ENCODE measurements around the gene IP6K3.

Gene IP6K3

DNA sequence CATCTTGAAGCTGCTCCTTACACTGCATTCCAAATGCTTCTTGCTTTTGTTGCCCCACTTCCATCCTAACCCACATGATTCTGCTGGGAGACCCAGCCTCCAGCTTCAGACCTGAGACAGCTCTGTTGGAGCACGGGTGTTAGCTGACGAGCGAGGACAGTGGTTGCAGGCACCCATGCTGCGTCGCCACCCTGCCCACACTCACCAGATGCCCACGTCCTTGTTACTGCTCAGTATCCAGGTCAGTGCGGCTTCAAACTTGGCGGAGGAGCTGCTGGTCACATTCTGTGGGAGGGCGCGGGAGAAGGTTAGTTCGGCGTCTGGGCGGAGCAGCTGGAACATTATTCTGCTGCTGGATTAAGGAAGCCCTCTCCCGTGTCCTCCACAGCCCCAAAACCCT lies 33.2 kb upstream of the IP6K3 start:
- no peak overlapping the region for H3K4me3 ChIP-seq (ENCODE audit: low read length)
- peaks cover 97% of the 10 kb centered on the region for H3K36me3 ChIP-seq (ENCODE audit: control insufficient read depth, low read length)
- H3K27me3 ChIP-seq (ENCODE audit: control insufficient read depth, low read length): no peaks in the 10 kb centered on the region
- no peak overlapping the region for H3K27ac ChIP-seq (ENCODE audit: low read depth, low read length)
- no peak for TF ChIP-seq EZH2phosphoT487 (IDR thresholded peaks at IDR 0.05; ENCODE audit: borderline replicate concordance, low read length)
- TF ChIP-seq, protein P1, sequence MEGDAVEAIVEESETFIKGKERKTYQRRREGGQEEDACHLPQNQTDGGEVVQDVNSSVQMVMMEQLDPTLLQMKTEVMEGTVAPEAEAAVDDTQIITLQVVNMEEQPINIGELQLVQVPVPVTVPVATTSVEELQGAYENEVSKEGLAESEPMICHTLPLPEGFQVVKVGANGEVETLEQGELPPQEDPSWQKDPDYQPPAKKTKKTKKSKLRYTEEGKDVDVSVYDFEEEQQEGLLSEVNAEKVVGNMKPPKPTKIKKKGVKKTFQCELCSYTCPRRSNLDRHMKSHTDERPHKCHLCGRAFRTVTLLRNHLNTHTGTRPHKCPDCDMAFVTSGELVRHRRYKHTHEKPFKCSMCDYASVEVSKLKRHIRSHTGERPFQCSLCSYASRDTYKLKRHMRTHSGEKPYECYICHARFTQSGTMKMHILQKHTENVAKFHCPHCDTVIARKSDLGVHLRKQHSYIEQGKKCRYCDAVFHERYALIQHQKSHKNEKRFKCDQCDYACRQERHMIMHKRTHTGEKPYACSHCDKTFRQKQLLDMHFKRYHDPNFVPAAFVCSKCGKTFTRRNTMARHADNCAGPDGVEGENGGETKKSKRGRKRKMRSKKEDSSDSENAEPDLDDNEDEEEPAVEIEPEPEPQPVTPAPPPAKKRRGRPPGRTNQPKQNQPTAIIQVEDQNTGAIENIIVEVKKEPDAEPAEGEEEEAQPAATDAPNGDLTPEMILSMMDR (IDR thresholded peaks at IDR 0.05; ENCODE audit: low read depth, low read length, poor library complexity, severe bottlenecking): no peak
- no peaks in the 10 kb centered on the region; the same call in 1 of the 2 replicates for H4K20me1 ChIP-seq (ENCODE audit: control insufficient read depth, insufficient read depth, low read depth, low read length)
- no peaks in the 10 kb centered on the region for H3F3A ChIP-seq (ENCODE audit: control insufficient read depth, insufficient read depth)
- no peaks in the 10 kb centered on the region for H3K9me2 ChIP-seq (replicated peaks; ENCODE audit: control insufficient read depth, low read length)
- peaks cover 4% of the 10 kb centered on the region for H3K79me2 ChIP-seq (ENCODE audit: control insufficient read depth, low read length)
- no peaks in the 10 kb centered on the region for H3K4me1 ChIP-seq (ENCODE audit: control insufficient read depth, low read length)
- H3K4me2 ChIP-seq (ENCODE audit: low read length): no peak overlapping the region
- no peaks in the 10 kb centered on the region for H3K9me3 ChIP-seq (ENCODE audit: control insufficient read depth, insufficient read depth, low read length)

DNA sequence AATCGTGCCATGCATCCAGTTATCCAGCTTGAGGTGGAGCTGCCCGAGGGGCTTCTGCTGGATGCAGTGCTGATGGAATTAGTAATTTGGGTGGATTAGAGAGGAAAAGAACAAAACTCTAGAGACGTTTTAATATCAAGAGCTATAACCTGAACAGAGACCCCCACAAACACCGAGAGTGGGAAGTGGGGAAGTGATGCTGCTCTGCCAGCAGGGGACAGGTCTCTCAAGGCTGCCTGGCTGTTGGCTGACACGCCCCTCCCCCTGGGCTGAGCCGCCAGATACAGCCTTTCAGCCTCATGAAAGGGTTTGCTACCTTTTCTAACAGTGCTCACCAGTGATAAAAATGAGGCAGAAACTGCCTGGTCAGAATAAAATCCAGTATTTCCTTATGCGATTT lies 32.6 kb upstream of the IP6K3 start:
- peaks cover 96% of the 10 kb centered on the region for H3K36me3 ChIP-seq (ENCODE audit: control insufficient read depth, low read length)
- TF ChIP-seq, protein P1 (IDR thresholded peaks at IDR 0.05; ENCODE audit: low read depth, low read length, poor library complexity, severe bottlenecking): no peak
- TF ChIP-seq EZH2phosphoT487 (IDR thresholded peaks at IDR 0.05; ENCODE audit: borderline replicate concordance, low read length): no peak
- no peaks in the 10 kb centered on the region for H4K20me1 ChIP-seq (ENCODE audit: control insufficient read depth, insufficient read depth, low read depth, low read length)
- no peak overlapping the region for H3K27ac ChIP-seq (ENCODE audit: low read depth, low read length)
- H3K9me3 ChIP-seq (ENCODE audit: control insufficient read depth, insufficient read depth, low read length): no peaks in the 10 kb centered on the region
- H3K79me2 ChIP-seq (ENCODE audit: control insufficient read depth, low read length): no peaks in the 10 kb centered on the region; the same call in 1 of the 2 replicates
- H3F3A ChIP-seq (ENCODE audit: control insufficient read depth, insufficient read depth): no peaks in the 10 kb centered on the region
- H3K4me3 ChIP-seq (ENCODE audit: low read length): no peak overlapping the region
- no peak overlapping the region for H3K4me2 ChIP-seq (ENCODE audit: low read length)
- no peaks in the 10 kb centered on the region for H3K4me1 ChIP-seq (ENCODE audit: control insufficient read depth, low read length)
- H3K27me3 ChIP-seq (ENCODE audit: control insufficient read depth, low read length): no peaks in the 10 kb centered on the region
- no peaks in the 10 kb centered on the region for H3K9me2 ChIP-seq (replicated peaks; ENCODE audit: control insufficient read depth, low read length)

DNA sequence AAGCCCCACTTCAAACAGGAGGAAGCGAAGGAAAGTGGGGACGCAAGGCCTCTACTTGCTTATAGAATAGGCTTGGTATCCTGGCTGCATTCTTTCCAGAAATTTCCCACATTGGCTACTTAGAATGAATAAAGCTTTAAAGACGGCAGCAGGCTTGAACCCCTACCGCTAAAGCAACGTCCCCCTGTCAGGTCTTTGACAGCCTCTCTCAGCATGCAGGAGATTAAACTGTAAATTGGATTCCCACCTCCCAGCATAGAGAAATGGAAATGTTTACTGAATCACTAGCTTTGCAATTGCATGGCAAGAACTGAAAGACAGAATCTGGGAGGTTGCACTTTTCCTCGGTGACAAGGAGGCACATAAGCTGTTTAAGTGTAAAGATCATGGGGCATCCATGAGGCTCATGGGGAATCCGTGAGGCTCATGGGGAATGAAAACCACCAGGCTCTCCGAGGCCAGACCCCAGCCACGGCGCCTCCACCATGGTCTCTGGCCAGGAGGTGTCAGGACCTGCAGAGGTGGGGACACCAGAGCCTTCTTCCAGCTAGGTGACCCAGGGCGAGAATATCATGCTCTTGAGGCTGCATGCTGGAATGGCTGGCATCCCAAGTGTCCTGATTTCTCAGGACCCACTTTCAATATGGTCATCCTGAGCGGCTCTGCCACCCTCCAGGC lies 31.9 kb upstream of the IP6K3 start:
- no peaks in the 10 kb centered on the region for H3K9me2 ChIP-seq (replicated peaks; ENCODE audit: control insufficient read depth, low read length)
- no peaks in the 10 kb centered on the region for H3K4me1 ChIP-seq (ENCODE audit: control insufficient read depth, low read length)
- H3K27ac ChIP-seq (ENCODE audit: low read depth, low read length): no peak overlapping the region
- no peaks in the 10 kb centered on the region for H4K20me1 ChIP-seq (ENCODE audit: control insufficient read depth, insufficient read depth, low read depth, low read length)
- no peaks in the 10 kb centered on the region for H3K9me3 ChIP-seq (ENCODE audit: control insufficient read depth, insufficient read depth, low read length)
- H3K36me3 ChIP-seq (ENCODE audit: control insufficient read depth, low read length): peaks cover 94% of the 10 kb centered on the region
- H3K4me3 ChIP-seq (ENCODE audit: low read length): no peak overlapping the region
- no peaks in the 10 kb centered on the region for H3F3A ChIP-seq (ENCODE audit: control insufficient read depth, insufficient read depth)
- no peak overlapping the region for H3K4me2 ChIP-seq (ENCODE audit: low read length)
- H3K79me2 ChIP-seq (ENCODE audit: control insufficient read depth, low read length): no peaks in the 10 kb centered on the region; the same call in 1 of the 2 replicates
- no peaks in the 10 kb centered on the region for H3K27me3 ChIP-seq (ENCODE audit: control insufficient read depth, low read length)
- TF ChIP-seq, protein P1 (IDR thresholded peaks at IDR 0.05; ENCODE audit: low read depth, low read length, poor library complexity, severe bottlenecking): no peak
- no peak for TF ChIP-seq EZH2phosphoT487 (IDR thresholded peaks at IDR 0.05; ENCODE audit: borderline replicate concordance, low read length)

Measured in DOHH2 (cell line).